Panc1 (cell line): ENCODE measurements around the gene MEAK7.

Source experiments
- TF ChIP-seq, protein P1 (sequence below): fragments of 450-650 bp; IDR thresholded peaks from 2 replicates; pipeline ENCODE4 v1.5.1; 2017; ENCODE audit warnings: mild to moderate bottlenecking
- TF ChIP-seq, protein P2 (sequence below), 2 experiments: IDR thresholded peaks; 2 replicates each; pipeline ENCODE4 v1.6.1; 2011 to 2012; ENCODE audit warnings: low read depth in 2 of 2, control low read depth in 1 of 2, low read length in 1 of 2, mild to moderate bottlenecking in 1 of 2, moderate library complexity in 1 of 2; ENCODE audit not compliant: insufficient read depth in 1 of 2

DNA sequence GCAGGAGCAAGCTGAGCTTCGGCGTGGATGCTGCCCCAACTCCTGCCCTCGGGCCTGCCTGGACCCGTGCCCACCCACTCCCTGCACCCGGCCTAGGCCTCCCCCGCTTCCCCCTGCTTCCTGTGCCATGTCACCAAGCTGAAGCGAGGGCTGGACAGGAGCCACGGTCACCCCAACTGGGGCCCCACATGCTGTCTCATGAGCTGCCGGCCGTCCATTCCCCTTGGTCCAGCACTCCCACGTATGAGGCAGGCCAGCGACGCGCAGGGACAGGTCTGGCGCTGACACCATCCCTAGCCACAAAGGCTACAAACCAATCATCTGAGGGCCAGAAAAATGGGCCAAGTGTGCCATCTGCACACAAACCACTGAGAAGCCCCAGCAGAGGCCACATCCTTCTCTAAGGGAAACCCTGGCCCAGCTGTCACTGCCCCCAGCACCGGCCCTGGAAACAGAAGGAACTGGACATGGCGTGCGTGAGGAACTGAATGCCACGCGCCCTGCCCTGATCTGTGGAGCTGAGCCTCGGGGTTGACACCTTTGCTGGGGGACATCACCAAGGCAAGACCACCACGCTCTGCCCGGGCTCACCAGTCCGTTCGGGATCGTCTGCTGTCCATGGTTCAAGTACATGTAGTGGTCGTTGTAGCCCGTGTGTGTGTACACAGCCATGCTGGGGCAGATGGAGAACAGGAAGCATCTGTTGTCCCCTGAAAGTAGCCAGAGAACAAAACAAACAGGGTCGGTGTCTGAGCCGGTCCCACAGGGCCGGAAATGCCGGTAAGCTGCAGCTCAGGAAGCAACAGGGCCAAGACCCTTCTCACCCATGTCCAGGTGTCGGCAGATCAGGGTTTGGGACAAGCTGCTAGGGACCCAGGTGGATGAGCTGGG lies 22.2 kb downstream of the MEAK7 start:
- TF ChIP-seq, protein P1, sequence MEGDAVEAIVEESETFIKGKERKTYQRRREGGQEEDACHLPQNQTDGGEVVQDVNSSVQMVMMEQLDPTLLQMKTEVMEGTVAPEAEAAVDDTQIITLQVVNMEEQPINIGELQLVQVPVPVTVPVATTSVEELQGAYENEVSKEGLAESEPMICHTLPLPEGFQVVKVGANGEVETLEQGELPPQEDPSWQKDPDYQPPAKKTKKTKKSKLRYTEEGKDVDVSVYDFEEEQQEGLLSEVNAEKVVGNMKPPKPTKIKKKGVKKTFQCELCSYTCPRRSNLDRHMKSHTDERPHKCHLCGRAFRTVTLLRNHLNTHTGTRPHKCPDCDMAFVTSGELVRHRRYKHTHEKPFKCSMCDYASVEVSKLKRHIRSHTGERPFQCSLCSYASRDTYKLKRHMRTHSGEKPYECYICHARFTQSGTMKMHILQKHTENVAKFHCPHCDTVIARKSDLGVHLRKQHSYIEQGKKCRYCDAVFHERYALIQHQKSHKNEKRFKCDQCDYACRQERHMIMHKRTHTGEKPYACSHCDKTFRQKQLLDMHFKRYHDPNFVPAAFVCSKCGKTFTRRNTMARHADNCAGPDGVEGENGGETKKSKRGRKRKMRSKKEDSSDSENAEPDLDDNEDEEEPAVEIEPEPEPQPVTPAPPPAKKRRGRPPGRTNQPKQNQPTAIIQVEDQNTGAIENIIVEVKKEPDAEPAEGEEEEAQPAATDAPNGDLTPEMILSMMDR = no peak
- TF ChIP-seq, protein P2, sequence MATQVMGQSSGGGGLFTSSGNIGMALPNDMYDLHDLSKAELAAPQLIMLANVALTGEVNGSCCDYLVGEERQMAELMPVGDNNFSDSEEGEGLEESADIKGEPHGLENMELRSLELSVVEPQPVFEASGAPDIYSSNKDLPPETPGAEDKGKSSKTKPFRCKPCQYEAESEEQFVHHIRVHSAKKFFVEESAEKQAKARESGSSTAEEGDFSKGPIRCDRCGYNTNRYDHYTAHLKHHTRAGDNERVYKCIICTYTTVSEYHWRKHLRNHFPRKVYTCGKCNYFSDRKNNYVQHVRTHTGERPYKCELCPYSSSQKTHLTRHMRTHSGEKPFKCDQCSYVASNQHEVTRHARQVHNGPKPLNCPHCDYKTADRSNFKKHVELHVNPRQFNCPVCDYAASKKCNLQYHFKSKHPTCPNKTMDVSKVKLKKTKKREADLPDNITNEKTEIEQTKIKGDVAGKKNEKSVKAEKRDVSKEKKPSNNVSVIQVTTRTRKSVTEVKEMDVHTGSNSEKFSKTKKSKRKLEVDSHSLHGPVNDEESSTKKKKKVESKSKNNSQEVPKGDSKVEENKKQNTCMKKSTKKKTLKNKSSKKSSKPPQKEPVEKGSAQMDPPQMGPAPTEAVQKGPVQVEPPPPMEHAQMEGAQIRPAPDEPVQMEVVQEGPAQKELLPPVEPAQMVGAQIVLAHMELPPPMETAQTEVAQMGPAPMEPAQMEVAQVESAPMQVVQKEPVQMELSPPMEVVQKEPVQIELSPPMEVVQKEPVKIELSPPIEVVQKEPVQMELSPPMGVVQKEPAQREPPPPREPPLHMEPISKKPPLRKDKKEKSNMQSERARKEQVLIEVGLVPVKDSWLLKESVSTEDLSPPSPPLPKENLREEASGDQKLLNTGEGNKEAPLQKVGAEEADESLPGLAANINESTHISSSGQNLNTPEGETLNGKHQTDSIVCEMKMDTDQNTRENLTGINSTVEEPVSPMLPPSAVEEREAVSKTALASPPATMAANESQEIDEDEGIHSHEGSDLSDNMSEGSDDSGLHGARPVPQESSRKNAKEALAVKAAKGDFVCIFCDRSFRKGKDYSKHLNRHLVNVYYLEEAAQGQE (IDR thresholded peaks at IDR 0.05; ENCODE audit: insufficient read depth in 1 of 2, low read depth in 2 of 2, low read length in 1 of 2) = no peak
